Superior temporal gyrus (tissue), 1 donor: ENCODE measurements around the gene DGKI.
A peak's percentile ranks its signal among the peaks of the same experiment; 100 is the strongest.

Experiments
- DNase-seq: peaks from one replicate; pipeline ENCODE4 v3.0.0-alpha.2; 2016; ENCODE audit errors: extremely low spot score

Gene DGKI

DNA sequence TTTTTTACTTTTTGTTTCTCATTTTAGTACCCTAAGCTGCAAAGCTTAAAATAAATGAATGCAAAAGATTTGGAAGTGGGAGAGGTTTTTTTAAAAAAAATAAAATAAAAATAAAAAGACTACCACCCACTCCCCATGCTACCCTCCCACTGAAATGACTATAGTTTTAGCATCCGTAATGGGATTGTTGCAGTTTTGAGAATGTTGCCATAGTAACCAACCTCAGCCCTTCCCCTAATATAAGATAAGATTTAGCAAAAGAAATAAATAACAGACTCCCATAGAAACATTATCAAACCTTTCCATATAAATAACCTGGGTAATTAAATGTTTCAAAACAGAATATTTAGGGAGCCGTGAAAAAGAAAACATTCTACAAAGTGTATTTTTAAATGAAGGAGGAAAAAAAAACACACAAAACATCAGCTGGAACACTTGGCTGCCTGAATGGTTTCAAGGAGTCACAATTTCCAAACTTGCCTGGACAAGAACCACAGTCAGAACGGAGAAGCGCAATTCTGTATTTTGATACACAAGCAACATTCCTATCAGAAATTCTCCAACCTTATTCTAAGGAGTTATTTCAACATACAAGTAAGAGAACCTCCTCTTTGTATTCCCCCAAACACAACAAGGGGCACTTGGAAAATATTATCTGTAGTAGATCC, 57.4 kb downstream of the DGKI start:
- peak; percentile 35 for DNase-seq

DNA sequence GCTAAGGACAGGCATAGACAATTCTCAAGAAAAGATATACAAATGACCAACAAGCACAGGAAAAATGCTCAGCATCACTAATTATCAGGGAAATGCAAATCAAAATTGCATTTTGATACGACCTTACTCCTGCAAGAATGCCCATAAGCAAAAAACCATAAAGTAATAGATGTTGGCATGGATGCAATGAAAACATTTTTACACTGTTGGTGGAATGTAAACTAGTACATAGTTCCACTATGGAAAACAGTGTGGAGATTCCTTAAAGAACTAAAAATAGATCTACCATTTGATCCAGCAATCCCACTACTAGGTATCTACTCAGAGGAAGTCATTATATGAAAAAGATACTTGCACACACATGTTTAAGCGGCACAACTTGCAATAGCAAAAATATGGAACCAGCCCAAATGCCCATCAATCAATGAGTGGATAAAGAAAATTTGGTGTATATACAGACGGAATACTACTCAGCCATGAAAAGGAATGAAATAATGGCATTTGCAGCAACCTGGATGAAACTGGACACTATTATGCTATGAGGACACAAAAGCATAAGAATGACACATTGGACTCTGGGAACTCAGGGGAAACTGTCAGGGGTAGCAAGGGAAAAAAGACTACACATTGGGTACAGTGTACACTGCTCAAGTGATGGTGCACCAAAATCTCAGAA, 59.3 kb downstream of the DGKI start:
- DNase-seq = no peak

DNA sequence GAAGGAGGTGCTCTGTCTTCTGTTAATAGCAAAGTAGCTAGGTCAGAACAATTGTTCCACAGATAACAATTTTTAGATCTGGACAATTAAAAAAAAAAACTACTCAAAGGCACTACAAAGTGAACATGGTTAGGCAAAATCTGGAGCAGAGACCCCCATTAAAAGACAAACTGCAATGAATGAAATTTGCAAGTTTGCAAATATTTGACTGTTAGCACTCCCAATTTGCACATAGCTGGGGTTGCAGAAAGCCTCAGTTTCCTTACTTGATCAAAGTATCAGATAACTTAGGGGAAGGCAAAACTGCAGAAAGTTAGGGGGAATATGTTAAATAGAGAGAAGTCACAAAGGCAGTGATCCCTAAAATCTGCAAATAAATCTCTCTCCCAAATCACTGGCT, 68.3 kb downstream of the DGKI start:
- DNase-seq = no peak

DNA sequence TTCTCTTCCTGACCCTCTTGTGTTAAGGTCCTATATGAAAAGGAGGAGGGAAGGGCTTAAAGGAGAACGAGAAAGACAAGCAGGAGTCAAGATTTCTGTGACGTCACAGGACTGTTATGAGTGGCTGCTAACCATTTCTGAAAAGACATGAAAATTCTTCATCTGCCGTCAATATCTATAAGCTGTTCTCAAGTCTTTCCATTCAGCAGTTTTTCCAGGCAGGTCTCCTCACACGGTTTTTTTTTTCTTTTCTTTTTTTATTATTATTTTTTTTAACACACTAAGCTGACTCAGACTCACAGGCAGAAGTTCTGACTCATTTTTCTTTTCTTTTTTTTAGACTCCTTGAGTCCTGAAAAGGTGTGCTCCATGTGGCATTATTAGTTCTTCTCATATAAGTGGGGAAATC, 72.0 kb downstream of the DGKI start:
- no peak for DNase-seq

DNA sequence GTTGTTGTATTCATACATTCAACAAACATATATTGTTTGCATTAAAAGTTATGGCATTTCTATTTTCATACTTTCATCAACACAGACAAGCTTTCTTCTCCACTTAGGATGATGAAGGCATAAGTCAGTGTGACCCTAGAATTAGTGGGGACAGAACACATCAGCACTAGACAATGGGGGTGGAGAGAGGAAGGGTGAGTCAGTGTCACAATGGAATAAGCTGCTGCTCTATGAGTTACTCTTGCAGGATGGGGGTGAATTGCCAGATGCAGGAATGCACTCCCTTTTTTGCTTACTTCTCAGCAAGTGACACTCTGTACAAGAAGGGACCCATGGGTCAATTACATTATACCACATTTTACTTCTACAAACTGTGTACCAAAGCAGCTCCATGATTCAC, 74.0 kb downstream of the DGKI start:
- no peak for DNase-seq

DNA sequence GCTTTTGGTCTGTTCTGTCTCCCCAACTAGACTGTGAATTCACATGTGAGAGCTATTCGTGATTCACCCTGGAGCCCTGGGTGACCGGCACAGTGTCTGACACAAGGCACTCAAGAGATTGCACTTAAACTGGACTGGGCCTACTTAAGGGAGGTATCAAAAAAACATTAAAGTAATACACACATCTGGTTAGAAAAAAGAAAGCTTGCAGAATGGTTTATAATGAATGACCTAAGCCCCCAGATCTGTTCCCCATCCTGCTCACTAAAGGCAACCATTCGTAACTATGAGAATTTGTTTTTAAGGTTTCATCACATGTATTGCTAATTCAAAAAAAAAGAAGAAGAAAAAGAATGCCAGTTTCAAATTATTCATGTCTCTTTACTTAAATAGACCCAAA, 74.5 kb downstream of the DGKI start:
- DNase-seq = no peak

DNA sequence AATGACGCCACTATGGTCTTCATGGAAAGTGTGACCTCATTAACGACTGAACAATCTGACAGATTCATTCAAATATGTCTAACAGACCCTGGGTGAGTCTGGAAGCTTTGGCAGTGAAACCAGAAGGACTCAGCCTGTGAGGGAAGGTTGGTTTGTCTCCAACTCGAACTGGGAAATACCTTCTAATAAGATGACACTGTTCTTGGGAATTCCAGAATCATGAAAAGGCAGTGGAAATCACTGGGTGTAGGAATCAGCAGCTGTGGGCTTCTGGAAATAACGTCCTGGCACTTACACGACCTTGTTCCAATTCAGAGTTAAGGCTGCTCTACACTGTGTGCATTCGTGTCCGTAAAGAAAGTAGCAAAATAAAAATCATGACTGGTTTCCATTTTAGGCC, 75.1 kb downstream of the DGKI start:
- DNase-seq = no peak

DNA sequence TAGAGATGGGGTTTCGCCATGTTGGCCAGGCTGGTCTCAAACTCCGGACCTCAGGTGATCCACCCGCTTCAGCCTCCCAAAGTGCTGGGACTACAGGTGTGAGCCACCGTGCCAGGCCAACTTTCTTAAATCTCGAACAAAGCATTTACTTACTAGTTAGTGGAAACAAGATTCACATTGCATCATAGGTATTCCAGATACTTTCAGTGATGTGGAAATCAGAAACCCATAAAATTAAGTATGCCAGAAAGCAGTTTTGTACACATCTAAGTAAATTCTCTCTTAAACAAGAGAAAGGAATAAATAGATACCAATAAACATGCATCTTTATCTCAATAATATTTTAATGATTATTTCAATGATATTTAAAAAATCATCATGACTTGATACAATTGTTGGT, 75.5 kb downstream of the DGKI start:
- DNase-seq = no peak

DNA sequence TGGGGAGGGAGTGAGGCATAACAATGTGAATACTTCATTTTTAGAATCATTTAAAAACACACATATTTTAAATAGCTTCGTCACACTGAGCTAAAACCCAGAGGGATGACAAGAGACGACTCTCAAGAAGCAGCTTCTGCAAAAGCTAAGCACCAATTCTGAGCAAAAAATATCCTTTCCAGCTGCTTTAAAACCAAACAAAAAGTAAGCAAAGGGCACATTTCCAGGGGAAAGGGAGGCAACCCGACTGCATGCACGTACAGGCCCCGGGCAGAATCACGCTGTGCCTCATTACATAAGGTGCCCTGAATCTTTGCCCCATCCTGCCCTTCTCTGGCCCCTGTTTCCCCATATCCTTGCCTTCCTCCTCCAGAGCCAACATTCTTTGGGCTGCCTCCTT, 78.4 kb downstream of the DGKI start:
- DNase-seq = no peak

DNA sequence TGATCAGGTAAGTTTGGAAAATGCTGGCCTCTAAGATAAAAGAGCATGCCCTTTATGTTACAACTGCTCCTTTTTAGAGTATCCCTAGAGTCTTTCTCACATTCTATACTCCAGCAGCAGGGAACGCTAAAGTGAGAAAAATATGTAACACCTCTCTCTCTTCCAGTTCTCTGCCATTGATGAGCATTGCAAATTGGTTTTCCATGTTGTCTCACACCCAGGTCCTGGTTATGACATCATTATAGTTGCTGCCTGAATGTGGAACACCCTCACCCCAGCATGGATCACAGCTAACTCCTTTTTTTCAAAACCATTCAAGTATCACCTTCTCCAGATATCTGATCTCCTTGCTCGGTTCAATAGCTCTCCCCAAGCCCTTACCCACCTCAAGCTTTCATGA, 84.4 kb downstream of the DGKI start:
- no peak for DNase-seq

DNA sequence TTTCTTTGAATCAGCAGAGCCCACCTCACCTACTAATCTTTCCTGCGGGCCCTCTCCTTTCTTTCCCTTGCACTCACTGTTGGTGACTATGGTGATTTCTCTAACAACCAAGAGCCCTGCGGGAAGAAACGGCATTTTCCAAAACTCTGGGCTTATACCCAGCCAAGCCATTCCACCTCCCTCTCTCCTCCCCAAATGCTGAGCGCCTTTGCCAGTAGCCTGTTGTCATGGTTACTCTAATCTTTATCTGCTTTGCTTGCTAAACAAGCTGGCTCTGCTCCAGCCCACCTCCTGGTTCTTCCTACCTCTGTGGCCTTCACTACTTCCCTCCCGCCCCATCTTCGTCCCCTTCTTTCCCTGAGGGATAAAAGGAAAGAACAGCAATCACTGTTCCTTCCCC, 86.7 kb downstream of the DGKI start:
- DNase-seq = peak; percentile 70

DNA sequence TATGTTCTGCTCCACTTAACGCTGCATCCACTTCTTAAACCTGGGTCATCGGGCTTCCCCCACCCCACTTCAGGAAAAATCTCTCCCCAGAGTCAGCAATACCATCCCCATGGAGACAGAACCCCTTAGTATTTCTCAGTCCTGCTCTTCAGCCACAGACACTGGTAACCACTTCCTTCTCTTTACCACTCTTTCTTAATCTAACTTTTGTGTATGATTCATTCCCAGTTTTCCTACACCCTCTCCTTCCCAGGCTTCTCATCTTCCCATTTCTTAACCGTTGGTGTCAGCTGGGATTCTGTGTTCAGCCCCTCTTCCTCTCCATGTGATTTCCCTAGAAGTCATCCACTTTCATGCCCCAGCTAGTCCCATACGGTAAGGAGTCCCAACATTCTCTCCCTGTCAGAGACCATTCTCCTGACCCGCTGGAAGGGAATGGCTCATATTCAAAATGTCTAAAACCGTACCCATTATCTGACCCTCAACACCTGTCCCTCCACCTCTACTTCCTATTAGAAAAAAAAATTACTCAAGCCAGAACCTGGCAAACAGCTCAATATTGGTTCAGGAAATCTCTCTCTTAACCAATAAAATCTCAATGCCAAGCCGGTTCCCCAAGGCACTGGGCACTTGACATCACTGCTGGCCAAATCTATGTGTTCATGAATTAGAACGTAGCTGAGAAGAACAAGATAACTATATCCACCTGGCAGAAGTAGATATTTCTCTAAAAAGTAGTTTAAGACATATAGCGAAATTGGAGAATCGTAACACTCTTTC, 89.4 kb downstream of the DGKI start:
- DNase-seq = no peak

DNA sequence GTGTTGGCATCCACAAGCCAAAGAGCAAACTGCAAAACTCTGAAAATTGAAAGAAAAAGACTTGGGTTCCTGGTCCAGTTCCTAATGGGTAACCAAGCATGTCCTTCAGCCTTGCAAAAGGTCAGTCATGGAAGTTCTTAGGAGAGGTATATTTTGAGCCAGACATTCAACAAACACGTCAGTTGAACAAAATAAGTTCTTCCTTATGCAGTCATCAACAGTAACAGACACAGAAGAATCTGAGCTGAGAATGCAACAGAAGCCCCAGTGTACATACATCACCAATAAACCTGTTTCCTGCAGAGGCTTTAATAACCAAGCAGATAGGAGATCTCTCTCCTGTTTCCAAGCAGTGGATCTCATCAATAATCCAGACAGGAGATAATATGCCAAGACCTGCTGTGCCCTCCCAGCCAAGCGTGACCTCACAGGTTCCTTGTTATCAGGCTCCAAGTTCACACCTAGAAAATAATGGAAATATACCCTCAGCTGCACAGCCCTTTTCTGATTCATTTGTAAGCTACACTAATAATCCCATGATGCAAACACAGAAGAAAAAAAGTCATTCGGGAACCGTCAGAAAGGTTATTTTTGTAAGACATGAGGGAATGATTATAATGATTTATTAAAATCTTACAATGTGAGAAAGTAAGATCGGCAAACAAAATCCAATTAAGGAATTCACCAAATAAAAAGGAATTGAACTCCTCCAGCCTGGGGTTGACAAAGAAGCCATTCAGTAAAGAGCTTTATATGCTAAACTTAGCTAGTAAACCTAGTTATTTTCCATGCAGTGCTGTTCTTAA, 90.7 kb downstream of the DGKI start:
- no peak for DNase-seq

DNA sequence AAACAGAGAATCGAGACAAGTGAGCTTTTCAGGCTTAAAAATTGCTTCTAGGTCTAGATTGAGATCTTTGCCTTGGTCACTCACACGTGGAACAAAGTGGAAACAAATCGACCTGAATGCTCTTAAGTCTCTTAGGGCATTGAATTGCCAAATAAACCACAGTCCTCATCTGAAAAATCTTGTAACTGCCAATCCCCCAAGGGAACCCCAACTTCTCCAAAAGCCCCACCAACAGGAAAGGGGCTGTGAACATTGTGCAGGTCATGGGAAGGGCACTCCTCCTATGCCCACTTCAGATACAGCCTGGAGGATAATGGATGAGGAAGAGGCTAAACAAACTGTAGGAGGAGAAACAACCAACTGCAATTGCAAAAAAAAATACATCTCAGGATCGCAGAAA, 91.3 kb downstream of the DGKI start:
- DNase-seq = no peak

DNA sequence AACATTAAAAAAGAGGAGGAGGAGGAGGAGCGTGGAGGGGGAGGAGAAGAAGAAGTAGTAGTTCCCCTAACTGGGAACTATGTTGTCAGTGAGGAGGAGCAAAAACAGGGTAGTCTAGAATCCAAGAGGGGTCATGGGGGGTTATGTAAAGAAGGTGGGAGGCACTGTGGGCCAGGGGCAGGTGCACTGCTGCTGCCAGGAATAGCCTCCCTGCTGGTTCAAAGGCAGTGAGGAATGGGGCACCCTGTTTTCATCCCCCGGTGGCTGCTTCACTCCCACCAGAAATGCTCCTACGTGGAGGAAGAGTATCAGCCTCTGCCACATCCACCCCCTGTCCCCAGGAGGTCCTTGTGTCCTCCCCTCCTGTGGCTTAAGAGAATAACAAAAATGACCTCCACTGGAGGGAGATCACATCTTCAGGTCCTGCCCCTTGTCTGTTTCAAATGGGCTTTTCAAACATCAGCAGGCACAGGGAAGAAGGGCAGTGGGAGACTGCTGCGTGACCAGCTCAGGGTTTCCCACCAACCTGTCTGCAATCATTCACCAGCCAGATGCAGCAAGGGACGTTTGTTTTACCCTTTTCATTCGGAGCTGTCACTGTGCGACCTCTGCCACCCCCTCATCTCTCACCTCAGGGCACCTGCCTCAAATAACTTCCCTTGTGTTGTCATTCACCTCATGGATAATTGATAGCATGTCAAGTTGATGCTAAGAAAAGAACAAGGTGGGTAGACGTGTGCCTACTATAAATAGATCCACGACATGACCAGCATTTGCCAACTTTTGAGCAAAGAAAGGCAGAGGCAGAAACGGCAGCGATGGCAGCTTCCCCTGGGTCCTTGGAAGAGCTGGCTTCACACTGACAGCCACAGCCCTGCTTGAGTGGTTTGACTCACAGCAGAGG, 92.6 kb downstream of the DGKI start:
- DNase-seq = peak; percentile 40

DNA sequence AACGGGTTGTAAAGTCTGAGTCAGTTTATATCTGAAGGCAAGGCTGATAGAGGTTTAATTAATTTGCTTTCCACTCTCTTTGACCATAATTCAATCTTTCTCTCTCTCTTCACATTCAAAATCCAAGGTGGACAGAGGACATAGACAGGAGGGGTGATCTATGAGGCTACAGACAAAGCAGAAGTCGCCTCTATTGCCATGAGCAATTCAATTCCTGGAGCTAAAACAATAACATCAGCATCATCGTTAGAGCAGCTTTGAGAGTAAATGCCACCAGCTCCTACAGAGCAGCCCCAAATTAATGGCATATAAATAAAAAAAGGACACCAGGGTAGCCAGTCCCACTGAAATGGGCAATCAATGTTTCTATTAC, 93.2 kb downstream of the DGKI start:
- no peak for DNase-seq

DNA sequence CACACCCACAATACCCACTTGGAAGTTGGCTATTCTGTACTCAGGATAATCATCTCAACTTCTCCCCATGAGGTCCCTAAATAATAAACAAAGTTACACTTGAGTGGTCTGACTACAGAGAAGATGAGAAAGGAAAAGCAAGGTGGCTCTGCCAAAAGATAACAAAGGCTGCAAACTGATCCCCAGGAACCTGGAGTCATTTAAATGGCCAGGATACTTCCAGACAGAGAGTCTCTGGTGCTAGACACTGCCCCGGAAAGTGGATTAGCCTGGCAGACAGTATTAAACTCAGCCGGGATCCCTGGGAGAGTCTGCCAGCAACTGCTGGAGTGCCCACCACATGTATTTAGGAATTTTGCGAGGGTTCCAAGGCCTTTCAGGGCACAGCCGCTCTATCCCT, 93.7 kb downstream of the DGKI start:
- DNase-seq = no peak

DNA sequence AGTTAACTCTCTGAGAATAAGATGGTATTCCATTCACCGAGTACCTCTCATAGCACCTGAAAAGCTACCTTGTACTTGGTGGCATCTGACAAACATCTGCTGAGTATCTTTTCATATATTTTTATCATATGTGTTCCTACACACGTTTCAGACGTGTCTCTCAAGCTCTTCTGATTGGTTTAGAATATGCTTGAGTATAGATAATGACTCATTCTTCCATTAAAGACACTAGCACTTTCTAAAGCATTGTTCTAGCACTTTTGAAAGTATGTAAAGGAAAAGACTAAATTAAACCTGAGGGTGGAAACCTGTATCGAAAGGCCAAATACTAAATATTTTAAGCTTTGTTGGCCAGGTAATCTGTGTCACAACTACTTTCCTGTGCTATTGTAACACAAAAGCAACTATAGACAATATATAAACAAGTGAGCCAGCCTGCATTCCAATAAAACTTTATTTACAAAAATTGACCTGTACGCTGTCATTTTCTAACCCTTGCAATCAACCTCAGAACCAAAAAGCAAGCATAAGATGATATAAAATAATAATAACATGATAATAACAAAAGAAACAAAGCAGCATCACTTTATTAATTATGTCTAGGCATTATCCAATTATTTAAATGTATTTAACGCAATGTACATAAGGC, 95.3 kb downstream of the DGKI start:
- DNase-seq = no peak

DNA sequence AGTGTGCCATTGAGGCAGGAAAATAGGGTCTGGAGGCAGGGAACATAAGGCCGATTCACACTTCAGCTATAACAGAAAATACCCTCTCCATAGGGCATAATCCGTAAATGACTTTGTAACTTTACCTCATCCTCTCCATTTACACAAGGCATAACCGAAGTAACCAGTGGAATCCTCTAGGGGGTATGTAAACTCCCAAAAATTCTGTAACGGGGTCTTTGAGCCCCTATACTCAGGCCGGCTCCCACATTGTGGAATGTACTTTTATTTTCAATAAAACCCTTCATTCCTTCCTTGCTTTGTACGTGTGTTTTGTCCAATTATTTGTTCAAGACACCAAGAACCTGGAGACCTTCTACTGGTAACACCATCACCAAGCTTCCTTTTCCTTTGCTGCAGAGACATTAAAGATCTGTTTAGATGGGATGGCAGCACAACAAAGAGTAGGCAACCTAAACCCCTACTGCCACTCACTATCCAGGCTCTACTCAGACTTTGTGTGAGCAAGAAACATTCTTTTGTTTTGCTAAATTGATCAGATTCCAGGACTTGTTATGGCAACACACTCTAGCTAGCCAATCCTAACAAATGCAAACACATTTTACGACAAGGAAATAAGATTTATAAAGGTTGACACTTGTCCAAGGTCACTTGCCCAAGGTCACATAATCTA, 99.3 kb downstream of the DGKI start:
- DNase-seq = no peak

DNA sequence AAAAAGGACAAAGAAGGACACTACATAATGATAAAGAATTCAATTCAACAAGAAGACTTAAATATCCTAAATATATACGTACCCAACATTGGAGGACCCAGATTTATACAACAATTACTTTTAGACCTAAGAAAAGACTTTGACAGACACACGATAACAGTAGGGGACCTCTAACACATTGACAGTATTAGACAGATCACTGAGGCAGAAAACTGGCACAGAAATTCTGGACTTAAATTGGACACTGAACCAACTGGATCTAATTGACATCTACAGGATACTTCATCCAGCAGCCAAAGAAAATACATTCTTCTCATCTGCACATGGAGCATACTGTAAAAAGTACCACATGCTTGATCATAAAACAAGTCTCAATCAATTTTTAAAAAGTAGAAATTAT, 103.8 kb downstream of the DGKI start:
- DNase-seq = no peak
